Osteoblast (primary cell): ENCODE data around the gene CEP57L1. TPM values are rescaled to one million over a fixed set of nuclear protein-coding genes. Genes with fewer than 3 reads are reported as not detected.
A peak's percentile ranks its signal among the peaks of the same experiment; 100 is the strongest.
"Not testable (repeated sequence)": the region's sequence is repeated elsewhere in the genome, so short reads cannot be mapped to it uniquely, and the experiment has no call there.

Experiments used
- DNase-seq: peaks from one replicate; pipeline ENCODE4 v3.0.0; 2011; ENCODE audit warnings: low spot score, mixed read lengths; ENCODE audit not compliant: insufficient read length; ENCODE audit errors: missing footprints
- H2AFZ ChIP-seq: 2 replicates; pipeline ENCODE4 v1.6.0; 2011; ENCODE audit warnings: mild to moderate bottlenecking, low read length
- H3K27ac ChIP-seq: 2 replicates; pipeline ENCODE4 v1.5.1; 2011; ENCODE audit warnings: mild to moderate bottlenecking, low read depth, low read length, moderate library complexity
- H3K27me3 ChIP-seq: 2 replicates; pipeline ENCODE4 v1.6.0; 2012; ENCODE audit warnings: mild to moderate bottlenecking, control low read depth, inconsistent platforms, low read length, moderate library complexity; ENCODE audit not compliant: insufficient read depth
- H3K36me3 ChIP-seq: 2 replicates; pipeline ENCODE4 v1.5.1; 2011; ENCODE audit warnings: mild to moderate bottlenecking, low read length, control low read depth, moderate library complexity; ENCODE audit not compliant: insufficient read depth
- H3K4me1 ChIP-seq: 2 replicates; pipeline ENCODE4 v1.5.1; 2011; ENCODE audit warnings: mild to moderate bottlenecking, low read length, control low read depth, moderate library complexity; ENCODE audit not compliant: insufficient read depth
- H3K4me2 ChIP-seq: 2 replicates; pipeline ENCODE4 v1.6.0; 2011; ENCODE audit warnings: mild to moderate bottlenecking, low read length; ENCODE audit not compliant: insufficient read depth
- H3K4me3 ChIP-seq: fragments of 200-600 bp; sonication (generic); 3 replicates; pipeline ENCODE4 v1.5.1; 2012; ENCODE audit warnings: mild to moderate bottlenecking, low read length, inconsistent platforms; ENCODE audit not compliant: insufficient read depth
- H3K79me2 ChIP-seq: 2 replicates; pipeline ENCODE4 v1.6.0; 2012; ENCODE audit warnings: mild to moderate bottlenecking, low read length, control low read depth, inconsistent platforms; ENCODE audit not compliant: insufficient read depth
- H3K9me3 ChIP-seq: 2 replicates; pipeline ENCODE4 v1.5.1; 2011; ENCODE audit warnings: low read depth, low read length, control low read depth
- H4K20me1 ChIP-seq: 2 replicates; pipeline ENCODE4 v1.6.0; 2012; ENCODE audit warnings: mild to moderate bottlenecking, low read length, control low read depth; ENCODE audit not compliant: insufficient read depth
- CTCF ChIP-seq: IDR thresholded peaks from 2 replicates; pipeline ENCODE4 v1.5.1; 2011; ENCODE audit warnings: mild to moderate bottlenecking, low read depth, low read length, moderate library complexity; ENCODE audit errors: extremely low read depth
- total RNA-seq: library from RNA; depleted of rRNA; stranded (reverse); fragments of >200 nt; gene quantifications from 2 replicates; pipeline ENCODE4 v1.2.3, GENCODE V29; 2012

The CEP57L1 gene
- total RNA-seq, 1 donor, result 17.7 TPM

- no peaks in the 10 kb centered on the region for H3K27me3 ChIP-seq
- H3K36me3 ChIP-seq, result peaks cover 11% of the 10 kb centered on the region
- H3K4me2 ChIP-seq, result peak overlapping the region; percentile 18
- H2AFZ ChIP-seq, result no peak overlapping the region
- no peaks in the 10 kb centered on the region for H3K4me1 ChIP-seq
- no peaks in the 10 kb centered on the region for H3K9me3 ChIP-seq
- no peaks in the 10 kb centered on the region for H3K79me2 ChIP-seq
- TF ChIP-seq CTCF, result no peak
- peak; percentile 35 for DNase-seq
- peak overlapping the region; percentile 21 for H3K27ac ChIP-seq
- H3K4me3 ChIP-seq, result no peak overlapping the region
- H4K20me1 ChIP-seq, result no peaks in the 10 kb centered on the region
Measured at GRCh38 chr6:109139109-109139508, 43.8 kb downstream of the CEP57L1 start.

DNA sequence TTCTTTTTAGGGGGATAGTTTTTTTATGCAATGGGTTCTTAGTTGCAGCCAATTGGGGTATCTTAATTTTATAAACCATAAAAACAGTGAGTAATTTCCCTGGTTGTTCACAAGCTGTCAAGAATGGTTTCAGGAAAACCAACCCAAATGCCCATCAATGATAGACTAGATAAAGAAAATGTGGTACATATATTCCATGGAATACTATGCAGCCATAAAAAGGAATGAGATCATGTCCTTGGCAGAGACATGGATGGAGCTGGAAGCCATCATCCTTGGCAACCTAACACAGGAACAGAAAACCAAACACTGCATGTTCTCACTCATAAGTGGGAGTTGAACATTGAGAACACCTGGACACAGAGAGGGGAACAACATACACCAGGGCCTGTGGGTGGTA lies 46.8 kb downstream of the CEP57L1 start:
- H3K36me3 ChIP-seq, result peaks cover 11% of the 10 kb centered on the region
- H3K9me3 ChIP-seq, H3K4me1 ChIP-seq, H3K27me3 ChIP-seq, H3K4me3 ChIP-seq, H2AFZ ChIP-seq, DNase-seq, H4K20me1 ChIP-seq, H3K27ac ChIP-seq, H3K4me2 ChIP-seq, H3K79me2 ChIP-seq: not testable (repeated sequence)

GRCh38 chr6:109143191-109143590 lies 47.9 kb downstream of the CEP57L1 start:
- no peaks in the 10 kb centered on the region for H4K20me1 ChIP-seq
- H3K36me3 ChIP-seq, result peaks cover 14% of the 10 kb centered on the region
- no peaks in the 10 kb centered on the region for H3K79me2 ChIP-seq
- no peaks in the 10 kb centered on the region for H3K9me3 ChIP-seq
- H3K4me2 ChIP-seq, result no peak overlapping the region
- H3K4me3 ChIP-seq, result no peak overlapping the region
- H2AFZ ChIP-seq, result no peak overlapping the region
- DNase-seq, result peak; percentile 6
- H3K27me3 ChIP-seq, result no peaks in the 10 kb centered on the region
- no peak for TF ChIP-seq CTCF
- H3K4me1 ChIP-seq, result no peaks in the 10 kb centered on the region
- H3K27ac ChIP-seq, result no peak overlapping the region

GRCh38 chr6:109148251-109148650 lies 52.9 kb downstream of the CEP57L1 start:
- H3K27ac ChIP-seq, H4K20me1 ChIP-seq, H3K4me3 ChIP-seq, H3K27me3 ChIP-seq, DNase-seq, H3K4me2 ChIP-seq, H2AFZ ChIP-seq, H3K9me3 ChIP-seq, H3K4me1 ChIP-seq, H3K79me2 ChIP-seq, H3K36me3 ChIP-seq: not testable (repeated sequence)

DNA sequence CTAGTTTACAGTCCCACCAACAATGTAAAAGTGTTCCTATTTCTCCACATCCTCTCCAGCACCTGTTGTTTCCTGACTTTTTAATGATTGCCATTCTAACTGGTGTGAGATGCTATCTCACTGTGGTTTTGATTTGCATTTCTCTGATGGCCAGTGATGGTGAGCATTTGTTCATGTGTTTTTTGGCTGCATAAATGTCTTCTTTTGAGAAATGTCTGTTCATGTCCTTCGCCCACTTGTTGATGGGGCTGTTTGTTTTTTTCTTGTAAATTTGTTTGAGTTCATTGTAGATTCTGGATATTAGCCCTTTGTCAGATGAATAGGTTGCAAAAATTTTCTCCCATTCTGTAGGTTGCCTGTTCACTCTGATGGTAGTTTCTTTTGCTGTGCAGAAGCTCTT lies 53.4 kb downstream of the CEP57L1 start:
- H3K27ac ChIP-seq, H3K79me2 ChIP-seq, H3K27me3 ChIP-seq, DNase-seq, H4K20me1 ChIP-seq, H3K9me3 ChIP-seq, H3K4me2 ChIP-seq, H3K4me3 ChIP-seq, H2AFZ ChIP-seq, H3K4me1 ChIP-seq, H3K36me3 ChIP-seq: not testable (repeated sequence)
